GM19099 (cell line): ENCODE results near the gene GSX1.

ENCODE experiments used
- POLR2A ChIP-seq: IDR thresholded peaks from 3 replicates; pipeline ENCODE4 v1.6.1; 2011; ENCODE audit warnings: low read depth; ENCODE audit not compliant: insufficient read length; ENCODE audit errors: extremely low read depth

Gene GSX1

DNA sequence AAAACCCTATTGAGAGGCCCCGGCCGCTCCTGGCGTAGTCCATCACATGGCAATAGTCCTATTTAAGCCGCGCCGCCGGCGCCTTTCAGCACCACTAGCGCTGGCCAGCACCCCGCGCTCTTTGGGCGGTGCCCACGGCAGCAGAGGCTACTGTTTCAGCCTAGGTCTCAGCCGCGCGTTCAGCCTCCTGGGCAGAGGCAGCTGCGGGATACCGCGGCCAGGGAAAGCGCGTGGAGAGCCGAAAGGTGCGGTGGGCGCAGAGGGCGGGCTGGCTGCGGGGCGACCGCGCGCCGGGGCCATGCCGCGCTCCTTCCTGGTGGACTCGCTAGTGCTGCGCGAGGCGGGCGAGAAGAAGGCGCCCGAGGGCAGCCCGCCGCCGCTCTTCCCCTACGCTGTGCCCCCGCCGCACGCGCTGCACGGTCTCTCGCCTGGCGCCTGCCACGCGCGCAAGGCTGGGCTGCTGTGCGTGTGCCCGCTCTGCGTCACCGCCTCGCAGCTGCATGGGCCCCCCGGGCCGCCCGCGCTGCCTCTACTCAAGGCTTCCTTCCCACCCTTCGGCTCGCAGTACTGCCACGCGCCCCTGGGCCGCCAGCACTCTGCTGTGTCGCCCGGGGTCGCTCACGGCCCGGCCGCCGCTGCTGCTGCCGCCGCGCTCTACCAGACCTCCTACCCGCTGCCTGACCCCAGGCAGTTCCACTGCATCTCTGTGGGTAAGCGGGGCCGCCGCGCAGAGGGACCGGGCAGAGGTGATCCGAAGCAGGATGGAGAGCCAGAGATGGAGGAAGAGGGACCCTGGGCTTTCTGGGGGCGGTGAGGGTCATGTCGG lies at the start of gene GSX1:
GSX1 (plus strand) TSS at position 91 of the 826 bp plus-strand sequence; CDS start at position 299, 208 bp downstream.
- TF ChIP-seq POLR2A, result no peak

DNA sequence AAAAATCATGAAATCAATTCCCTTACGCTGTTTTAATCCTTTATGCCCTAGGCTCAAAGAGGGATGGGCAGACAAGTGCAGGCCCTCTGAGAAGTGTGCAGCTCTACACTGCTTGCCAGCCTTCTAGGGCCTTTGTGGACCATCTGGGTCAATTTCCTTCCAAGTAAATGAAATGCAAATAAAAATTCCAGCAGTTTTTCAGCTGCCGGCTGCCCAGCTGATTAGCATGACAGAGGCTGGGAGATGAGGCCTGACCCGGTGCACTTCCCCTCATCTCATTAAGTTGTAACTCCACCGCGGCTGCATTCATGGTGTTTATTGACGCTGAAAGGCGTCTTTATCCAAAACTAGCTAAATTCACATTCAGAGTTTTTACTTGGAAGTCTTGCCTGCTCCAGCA lies 47.5 kb upstream of the GSX1 start:
- no peak for TF ChIP-seq POLR2A

DNA sequence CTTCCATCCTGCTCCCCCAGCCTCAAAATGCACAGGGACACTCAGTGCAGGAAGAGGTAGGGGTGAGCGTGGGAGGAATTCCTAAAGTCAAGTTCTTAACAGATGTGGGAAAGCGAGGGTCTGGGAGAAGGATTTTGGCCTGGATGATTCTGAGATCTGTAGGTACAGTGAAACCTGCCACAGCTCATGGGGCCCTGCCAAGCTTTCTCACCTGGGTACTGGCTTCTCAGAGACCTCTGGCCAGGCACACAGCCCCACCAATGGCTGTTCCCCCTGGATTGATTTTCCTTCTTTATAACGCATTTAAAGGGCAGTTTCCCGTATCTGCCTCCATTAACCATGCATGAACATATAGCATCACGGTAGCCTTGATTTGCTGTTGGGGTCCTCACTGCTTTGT lies 47.0 kb upstream of the GSX1 start:
- no peak for TF ChIP-seq POLR2A

DNA sequence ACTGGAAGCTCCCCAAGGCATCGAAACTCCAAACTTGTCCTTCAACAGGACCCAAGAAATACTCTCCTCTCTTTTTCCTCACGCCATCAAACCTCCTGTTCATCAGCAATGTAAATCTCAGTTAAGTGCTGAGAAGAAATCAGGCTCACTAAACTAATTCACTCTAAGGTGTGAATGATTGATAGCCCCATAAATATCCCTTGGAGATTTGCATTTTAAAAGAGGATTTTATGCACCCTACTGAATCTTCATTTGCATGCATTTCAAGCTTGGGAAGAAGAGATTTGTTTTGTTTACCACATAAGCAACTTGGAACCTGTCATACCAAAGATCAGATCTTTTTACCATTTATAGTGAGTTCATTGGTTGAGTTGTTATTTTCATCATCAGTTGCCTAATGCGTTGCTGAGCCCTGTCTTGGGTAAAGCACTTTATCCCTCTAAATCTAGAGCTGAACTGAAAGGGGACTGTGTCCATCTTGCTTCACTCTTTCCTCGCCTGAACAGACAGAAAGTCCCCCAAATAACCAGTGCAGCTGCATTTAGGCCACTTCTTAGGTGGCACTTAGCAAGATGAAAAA lies 40.2 kb upstream of the GSX1 start:
- no peak for TF ChIP-seq POLR2A

DNA sequence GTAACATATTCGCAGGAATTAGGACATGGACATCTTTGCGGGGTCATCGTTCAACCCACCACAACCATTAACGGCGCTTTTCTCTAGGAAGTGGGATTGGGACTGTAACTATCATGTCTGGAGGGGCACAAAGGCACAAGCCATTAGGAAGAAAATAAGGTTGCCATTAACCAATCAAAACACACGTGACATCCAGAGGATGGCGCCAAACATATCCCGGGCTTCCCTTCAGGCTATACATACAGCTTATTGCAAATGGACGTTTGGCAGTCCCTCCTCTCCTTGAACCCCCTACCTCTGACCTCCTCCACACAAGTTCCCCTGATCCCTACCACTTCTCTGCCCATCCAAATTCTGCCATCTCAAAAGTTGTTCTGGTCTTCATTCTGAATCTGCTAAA lies 26.6 kb upstream of the GSX1 start:
- no peak for TF ChIP-seq POLR2A

DNA sequence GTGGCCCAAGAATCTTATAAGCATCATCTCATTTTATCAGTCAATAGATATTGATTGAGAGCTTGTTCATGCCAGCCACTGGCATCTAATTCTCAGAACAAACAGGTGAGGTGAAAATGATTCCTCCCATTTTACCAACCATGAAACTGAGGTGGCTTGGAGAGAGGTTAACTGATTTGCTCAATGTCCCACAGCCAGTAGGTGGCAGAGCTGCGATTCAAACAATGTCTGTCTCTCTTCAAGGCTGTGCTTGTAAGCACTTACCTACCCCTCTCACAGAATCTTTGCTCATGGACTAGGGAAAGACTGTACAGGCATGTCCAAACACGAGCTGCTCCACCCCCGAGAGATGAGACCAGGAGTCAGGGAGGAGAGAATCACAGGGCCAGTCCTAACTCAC lies 21.5 kb upstream of the GSX1 start:
- no peak for TF ChIP-seq POLR2A

DNA sequence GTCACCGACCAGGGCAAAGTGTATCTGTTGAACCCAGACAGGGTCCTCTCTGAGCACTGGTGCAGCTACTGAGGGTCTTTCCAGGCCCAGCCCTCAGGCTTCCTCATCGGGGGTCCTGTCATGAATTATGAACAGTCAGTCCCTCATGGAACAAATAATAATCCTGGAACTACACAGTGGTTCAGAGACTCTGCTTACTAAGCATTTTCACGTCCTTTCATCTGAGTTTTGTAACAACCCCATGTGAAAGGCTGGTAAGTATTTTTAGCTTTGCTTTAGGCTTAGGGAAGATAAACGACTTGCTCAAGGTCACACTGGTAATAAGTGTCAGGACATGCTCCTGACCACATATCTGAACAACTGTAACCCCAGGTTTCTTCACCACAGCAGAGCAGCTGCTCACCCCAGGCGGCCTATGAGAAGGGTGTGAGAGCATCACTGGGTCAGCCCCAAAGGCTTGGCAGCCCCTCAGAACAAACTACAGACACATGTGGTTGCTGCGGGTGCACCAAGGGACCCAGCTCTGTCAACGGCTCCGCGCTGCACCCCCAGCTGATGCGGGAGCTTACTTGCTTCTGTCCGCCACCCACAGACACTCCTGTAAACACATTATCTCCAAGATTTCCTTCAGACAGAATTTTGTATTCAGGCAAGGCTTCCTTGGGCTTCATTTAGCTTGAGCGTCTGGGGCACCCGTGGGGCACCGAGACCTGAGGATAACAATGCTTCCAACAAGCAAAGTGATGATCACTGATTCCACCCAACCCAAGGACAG lies 19.4 kb upstream of the GSX1 start:
- no peak for TF ChIP-seq POLR2A

DNA sequence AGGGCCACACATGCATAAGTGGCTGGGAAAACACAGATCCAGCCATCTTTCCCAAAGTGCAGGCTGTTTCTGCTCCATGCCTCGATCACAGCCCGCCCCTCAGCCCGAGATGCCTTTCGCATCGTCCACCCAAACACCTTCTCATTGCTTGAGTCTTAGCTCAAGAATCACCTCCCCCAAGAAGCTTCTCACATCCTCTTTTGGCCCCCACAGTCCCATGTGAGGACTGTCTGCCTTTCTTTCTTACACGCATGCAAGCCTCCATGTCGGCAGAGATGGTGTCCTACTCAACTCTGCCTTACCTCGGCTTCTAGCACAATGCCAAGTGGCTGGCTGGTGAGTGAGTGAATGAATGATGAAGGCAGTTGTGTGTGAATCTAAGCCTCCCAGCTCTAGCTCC lies 18.1 kb upstream of the GSX1 start:
- TF ChIP-seq POLR2A, result no peak

DNA sequence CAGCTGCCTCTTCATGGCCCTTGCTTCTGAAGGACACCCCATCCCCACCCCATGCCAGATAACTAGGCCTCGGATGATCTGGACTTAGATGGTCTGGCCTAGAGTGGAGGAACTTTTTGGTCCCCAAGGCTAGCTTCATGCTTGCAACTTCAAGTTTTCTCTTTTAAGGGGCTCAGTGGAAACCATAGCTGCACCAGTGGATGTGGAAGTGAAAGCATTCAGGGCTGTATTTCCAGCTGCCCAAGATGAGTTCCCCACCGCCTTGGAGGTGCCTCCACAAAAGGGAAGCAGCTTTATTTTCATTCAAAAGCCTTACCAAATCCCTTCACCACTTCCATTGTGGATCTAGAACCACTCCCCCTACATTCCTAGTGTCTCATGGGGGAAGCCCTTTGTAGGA lies 17.6 kb upstream of the GSX1 start:
- no peak for TF ChIP-seq POLR2A

DNA sequence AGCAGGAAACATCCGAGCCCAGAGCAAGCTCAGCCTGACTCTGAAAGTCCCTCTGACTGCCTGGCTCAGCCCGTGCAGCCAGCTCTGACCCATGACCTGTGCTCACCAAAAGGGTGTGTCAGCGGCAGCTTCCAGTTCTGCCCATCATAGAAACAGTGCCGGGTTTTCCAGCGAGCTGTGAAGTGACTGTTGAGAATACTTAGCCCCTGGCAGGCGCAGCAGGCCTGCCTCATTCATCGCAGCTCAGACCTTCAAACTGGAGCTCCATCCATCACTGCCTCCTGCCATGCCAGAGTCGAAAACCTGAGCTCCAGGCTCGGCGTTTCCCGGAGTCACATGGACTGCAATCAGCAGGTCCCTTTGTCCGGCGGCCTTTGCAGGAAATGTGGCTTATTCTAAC lies 16.3 kb upstream of the GSX1 start:
- TF ChIP-seq POLR2A, result no peak

DNA sequence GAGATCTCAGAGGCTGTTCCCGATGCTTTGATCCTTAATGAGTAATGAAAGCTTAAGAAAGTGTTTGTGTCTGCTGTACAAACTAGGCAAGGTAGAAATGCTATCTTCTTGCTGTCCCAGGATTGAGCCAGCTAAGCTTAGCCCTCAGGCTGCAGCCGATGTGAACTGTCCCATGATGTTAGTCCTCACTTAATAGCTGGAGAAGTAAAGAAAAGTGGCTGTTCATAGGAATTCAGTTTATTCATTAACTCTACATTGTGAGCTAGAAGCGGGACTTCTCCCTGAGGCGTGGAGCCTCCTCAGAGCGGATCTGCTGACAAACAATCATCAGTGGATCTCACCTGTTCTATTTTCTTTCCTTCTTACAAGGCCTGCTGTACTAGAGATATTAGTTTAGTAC lies 10.1 kb upstream of the GSX1 start:
- TF ChIP-seq POLR2A, result no peak

DNA sequence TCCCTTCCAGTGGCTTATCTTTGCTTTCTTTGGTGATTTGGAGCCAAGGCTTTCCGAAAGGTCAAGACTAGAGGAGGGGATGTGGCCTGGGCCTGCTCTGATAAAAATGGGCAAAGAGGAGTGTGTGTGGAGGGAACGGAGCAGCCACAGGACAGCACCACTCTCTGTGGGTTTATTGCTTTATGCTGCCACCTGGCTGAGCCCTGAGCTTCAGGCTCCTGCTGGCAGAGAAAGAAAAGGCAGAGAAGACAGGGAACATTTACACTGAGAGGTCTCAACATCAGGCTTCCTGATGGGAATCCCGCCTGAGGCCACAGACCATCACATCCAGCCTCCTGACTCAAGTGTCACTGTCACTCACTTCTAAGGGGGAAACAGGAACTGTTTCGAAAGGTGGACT lies 9.2 kb upstream of the GSX1 start:
- TF ChIP-seq POLR2A, result no peak

DNA sequence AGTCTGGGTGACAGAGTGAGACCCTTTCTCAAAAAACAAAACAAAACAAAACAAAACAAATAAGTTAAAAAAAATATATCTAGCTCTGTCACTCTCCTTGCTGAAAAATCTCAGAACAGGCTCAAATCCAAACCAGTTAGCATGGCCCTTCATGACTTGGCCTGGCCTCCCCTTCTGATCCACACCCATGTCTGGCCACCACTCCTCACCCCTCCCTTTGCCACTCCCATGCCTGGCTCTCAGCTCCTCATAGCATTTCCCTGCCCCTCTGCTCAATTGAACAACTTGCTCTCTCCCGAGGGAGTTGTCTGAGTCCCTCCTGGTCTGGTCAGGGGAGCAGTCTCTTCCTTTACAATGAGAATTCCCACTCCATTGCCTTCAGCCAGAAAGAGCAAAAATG lies 4.0 kb upstream of the GSX1 start:
- no peak for TF ChIP-seq POLR2A

DNA sequence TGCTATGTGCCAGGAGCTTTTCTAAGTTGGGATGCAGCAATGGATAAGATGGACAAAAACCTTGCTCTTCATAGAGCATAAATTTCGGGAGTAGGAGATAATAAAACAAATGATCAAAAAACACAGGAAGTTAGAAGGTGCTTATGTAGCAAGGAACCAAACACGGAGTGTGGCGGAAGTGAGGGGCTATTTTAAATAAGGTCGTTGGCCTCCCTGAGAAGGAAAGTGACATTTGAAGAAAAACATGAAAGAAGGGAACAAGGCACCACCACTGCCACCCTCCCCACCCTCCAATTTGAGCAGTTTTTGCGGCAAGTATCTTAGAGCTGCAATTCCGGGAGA lies 3.2 kb upstream of the GSX1 start:
- TF ChIP-seq POLR2A, result no peak

DNA sequence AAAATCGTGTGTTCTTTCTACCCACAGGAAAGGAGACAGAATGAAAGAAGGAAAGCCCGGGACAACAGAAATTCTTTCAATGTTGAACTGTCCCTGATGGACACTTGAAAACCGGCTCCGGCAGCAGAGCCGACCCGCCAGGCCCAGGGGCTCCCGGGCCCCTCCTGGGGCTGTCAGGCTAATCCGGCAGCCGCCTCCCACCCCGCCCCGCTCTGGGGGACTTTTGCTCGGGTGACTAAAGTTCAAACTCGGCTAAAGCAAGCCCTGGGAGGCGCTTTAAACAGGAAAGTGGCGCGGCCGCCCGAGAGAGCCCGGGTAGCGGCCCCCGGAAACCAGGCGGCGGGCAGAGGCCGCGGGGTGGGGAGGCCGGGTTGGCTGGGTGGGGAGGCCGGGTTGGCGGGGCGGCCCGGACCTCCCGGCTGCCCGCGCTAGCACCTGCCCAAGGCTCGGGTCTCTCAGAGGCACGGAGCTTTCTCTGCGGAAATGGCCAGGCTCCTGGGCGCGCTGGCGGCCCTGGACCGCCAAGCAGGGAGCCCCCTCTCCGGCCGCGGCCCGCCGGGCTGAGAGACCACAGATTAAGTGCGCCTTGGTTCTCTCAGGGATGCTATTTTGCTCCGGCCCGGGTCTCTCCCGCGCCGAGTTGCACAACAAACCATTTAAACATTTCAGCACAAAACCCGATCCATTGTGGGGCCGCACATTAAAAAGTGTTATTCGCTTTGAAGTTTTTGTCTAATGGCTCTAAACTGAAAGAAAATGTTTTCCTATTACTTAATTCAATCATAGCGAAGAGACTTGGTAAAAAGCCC lies 2.6 kb upstream of the GSX1 start:
- TF ChIP-seq POLR2A, result no peak
